Neuronal stem cell (in vitro differentiated cells): ENCODE results near the gene ACACA.

Experiments
- DNase-seq: peaks from one replicate; pipeline ENCODE4 v3.0.0-alpha.2; 2013; ENCODE audit warnings: low spot score
- H2AFZ ChIP-seq: one replicate; pipeline ENCODE4 v1.6.1; 2013; ENCODE audit warnings: mild to moderate bottlenecking, low read length, inconsistent platforms
- H2AK5ac ChIP-seq: 2 replicates; pipeline ENCODE4 v1.6.1; 2013; ENCODE audit warnings: low read depth, mild to moderate bottlenecking, inconsistent platforms, low read length, moderate library complexity, mixed read lengths
- H2BK120ac ChIP-seq: 2 replicates; pipeline ENCODE4 v1.6.1; 2013; ENCODE audit warnings: low read depth, mild to moderate bottlenecking, inconsistent platforms, low read length, moderate library complexity, mixed read lengths
- H2BK12ac ChIP-seq: one replicate; pipeline ENCODE4 v1.6.1; 2013; ENCODE audit warnings: low read length, inconsistent platforms
- H2BK15ac ChIP-seq: 2 replicates; pipeline ENCODE4 v1.6.1; 2013; ENCODE audit warnings: mild to moderate bottlenecking, low read length, inconsistent platforms, mixed read lengths
- H2BK5ac ChIP-seq: one replicate; pipeline ENCODE4 v1.6.1; 2013; ENCODE audit warnings: inconsistent platforms, mild to moderate bottlenecking, low read length, moderate library complexity
- H3K14ac ChIP-seq: one replicate; pipeline ENCODE4 v1.6.1; 2013; ENCODE audit warnings: low read length, inconsistent platforms
- H3K18ac ChIP-seq: 2 replicates; pipeline ENCODE4 v1.6.1; 2013; ENCODE audit warnings: low read length, inconsistent platforms
- H3K23ac ChIP-seq: 2 replicates; pipeline ENCODE4 v1.6.1; 2013; ENCODE audit warnings: low read depth, mild to moderate bottlenecking, mixed read lengths, low read length, inconsistent platforms; ENCODE audit not compliant: poor library complexity
- H3K27ac ChIP-seq: replicated peaks from 3 replicates; pipeline ENCODE4 v1.5.1; 2013; ENCODE audit warnings: low read length, inconsistent platforms
- H3K27me3 ChIP-seq, 3 experiments: 2 replicates each; pipeline ENCODE4 v1.6.1; 2013; ENCODE audit warnings: low read length in 3 of 3, mild to moderate bottlenecking in 2 of 3, inconsistent platforms in 1 of 3, low read depth in 1 of 3, mixed read lengths in 1 of 3, moderate library complexity in 1 of 3; ENCODE audit not compliant: control insufficient read depth in 3 of 3, insufficient read depth in 3 of 3
- H3K36me3 ChIP-seq, 2 donors: replicated peaks in 1 of 2; 2 replicates each; pipeline ENCODE4 v1.6.1; 2013; ENCODE audit warnings: low read length in 2 of 2; ENCODE audit not compliant: control insufficient read depth in 2 of 2, insufficient read depth in 2 of 2
- H3K4ac ChIP-seq: 2 replicates; pipeline ENCODE4 v1.6.1; 2013; ENCODE audit warnings: inconsistent platforms, mild to moderate bottlenecking, low read length, moderate library complexity
- H3K4me1 ChIP-seq, 2 donors: 1 replicate in 1 of 2; 2 replicates in 1 of 2; pipeline ENCODE4 v1.6.1; 2013; ENCODE audit warnings: low read length in 2 of 2, low read depth in 1 of 2; ENCODE audit not compliant: control insufficient read depth in 2 of 2, insufficient read depth in 1 of 2
- H3K4me2 ChIP-seq: one replicate; pipeline ENCODE4 v1.6.1; 2013; ENCODE audit warnings: mild to moderate bottlenecking, low read length, inconsistent platforms; ENCODE audit not compliant: insufficient read depth, poor library complexity, severe bottlenecking
- H3K4me3 ChIP-seq, 2 donors: 2 replicates each; pipeline ENCODE4 v1.5.1; 2013; ENCODE audit warnings: low read length in 2 of 2, mild to moderate bottlenecking in 2 of 2, inconsistent platforms in 1 of 2, moderate library complexity in 1 of 2
- H3K79me1 ChIP-seq: one replicate; pipeline ENCODE4 v1.6.1; 2013; ENCODE audit warnings: low read depth, mild to moderate bottlenecking, inconsistent platforms, low read length, moderate library complexity
- H3K9ac ChIP-seq: one replicate; pipeline ENCODE4 v1.6.1; 2013; ENCODE audit warnings: mild to moderate bottlenecking, low read depth, low read length, inconsistent platforms; ENCODE audit not compliant: poor library complexity
- H3K9me3 ChIP-seq, 2 donors: replicated peaks in 1 of 2; 2 replicates each; pipeline versions ENCODE3 to v1.6.1; 2013; ENCODE audit warnings: low read length in 2 of 2, mild to moderate bottlenecking in 2 of 2, inconsistent platforms in 1 of 2, low read depth in 1 of 2, mixed read lengths in 1 of 2, moderate library complexity in 1 of 2; ENCODE audit not compliant: control insufficient read depth in 2 of 2, insufficient read depth in 1 of 2
- H4K8ac ChIP-seq: one replicate; pipeline ENCODE4 v1.6.1; 2013; ENCODE audit warnings: low read depth, mild to moderate bottlenecking, inconsistent platforms, low read length, moderate library complexity
- H4K91ac ChIP-seq: one replicate; pipeline ENCODE4 v1.6.1; 2013; ENCODE audit warnings: low read length, low read depth, mild to moderate bottlenecking, inconsistent platforms; ENCODE audit not compliant: poor library complexity
- WGBS, 2 donors: extraction: QIAGEN DNeasy Blood & Tissue Kit; methylation state at CpG; one replicate each; pipeline ENCODE4 v1.1.7; 2013; ENCODE audit warnings: missing lambda C conversion rate in 2 of 2, mixed read lengths in 1 of 2; ENCODE audit not compliant: insufficient read length in 2 of 2, insufficient replicate concordance in 1 of 2; ENCODE audit errors: extremely low coverage in 2 of 2; 5-methylcytosine and 5-hydroxymethylcytosine counted together

ACACA gene

DNA sequence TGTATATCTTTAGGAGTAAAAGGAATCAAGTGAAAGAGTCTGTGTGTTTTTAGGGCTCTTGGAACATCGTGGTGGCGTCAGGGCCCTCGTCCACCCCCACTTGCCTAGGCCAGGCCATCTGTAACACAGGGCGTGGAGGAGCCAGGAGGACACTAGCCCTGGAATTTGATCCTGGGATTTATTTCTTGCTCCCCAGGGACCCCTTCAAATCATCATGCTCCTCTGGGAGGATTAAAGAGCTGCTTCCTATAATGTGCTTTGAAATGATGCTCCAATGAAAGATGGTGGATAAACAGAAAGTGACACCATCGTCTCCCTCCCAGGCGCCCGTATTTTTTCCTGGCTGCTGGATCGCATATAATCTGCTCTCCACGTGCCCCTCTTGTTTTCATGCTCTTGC is 344.6 kb downstream of the ACACA start:
- H3K27me3 ChIP-seq: peaks cover 0 to 5% (median 3%) of the 10 kb centered on the region in 3 experiments
- DNase-seq: no peak
- H3K79me1 ChIP-seq: no peaks in the 10 kb centered on the region
- H2BK15ac ChIP-seq: no peak overlapping the region
- H3K9me3 ChIP-seq: no peaks in the 10 kb centered on the region
- H3K4ac ChIP-seq: no peak overlapping the region
- no peak overlapping the region for H4K91ac ChIP-seq
- no peak overlapping the region for H2AK5ac ChIP-seq
- no peak overlapping the region for H2BK5ac ChIP-seq
- no peak overlapping the region for H4K8ac ChIP-seq
- no CpG with 5 or more reads among the region's 9 CpGs for WGBS, 2 donors
- H3K36me3 ChIP-seq: peaks cover 0 to 7% of the 10 kb centered on the region in 2 donors
- no peak overlapping the region for H3K27ac ChIP-seq
- no peak overlapping the region for H3K23ac ChIP-seq
- no peak overlapping the region for H3K4me3 ChIP-seq
- H3K9ac ChIP-seq: no peak overlapping the region
- H3K14ac ChIP-seq: no peak overlapping the region
- peak overlapping the region; percentile 7 for H2AFZ ChIP-seq
- H3K4me1 ChIP-seq: peaks cover 3 to 4% of the 10 kb centered on the region in 2 donors
- no peak overlapping the region for H3K18ac ChIP-seq
- no peak overlapping the region for H2BK120ac ChIP-seq
- H2BK12ac ChIP-seq: no peak overlapping the region
- H3K4me2 ChIP-seq: no peak overlapping the region

DNA sequence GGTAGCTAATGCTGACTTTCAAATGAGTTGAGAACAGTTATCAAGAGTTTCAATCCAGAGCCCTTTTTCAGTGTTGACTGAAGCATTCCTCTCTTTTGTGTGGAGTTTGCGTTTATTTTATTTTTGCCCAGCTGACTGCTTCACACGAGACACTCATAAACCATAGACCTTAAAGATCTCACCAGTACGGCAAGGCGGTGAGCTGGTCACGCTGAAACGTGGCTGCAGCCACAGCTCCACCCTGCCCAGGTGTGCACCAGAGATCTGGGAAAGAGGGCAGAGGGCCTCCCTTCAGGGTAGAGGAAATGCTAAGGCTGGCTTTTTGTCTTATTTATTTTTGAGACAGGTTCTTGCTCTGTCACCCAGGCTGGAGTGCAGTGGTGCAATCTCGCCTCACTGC is 345.7 kb downstream of the ACACA start:
- H4K91ac ChIP-seq: no peak overlapping the region
- no peaks in the 10 kb centered on the region for H3K9me3 ChIP-seq
- no peak overlapping the region for H3K4me2 ChIP-seq
- no peak overlapping the region for H2BK5ac ChIP-seq
- H3K9ac ChIP-seq: no peak overlapping the region
- H2BK15ac ChIP-seq: no peak overlapping the region
- H3K14ac ChIP-seq: no peak overlapping the region
- WGBS, 2 donors: no CpG with 5 or more reads among the region's 7 CpGs
- no peak overlapping the region for H3K27ac ChIP-seq
- no peak overlapping the region for H2AFZ ChIP-seq
- no peak overlapping the region for H4K8ac ChIP-seq
- no peak overlapping the region for H2BK120ac ChIP-seq
- no peak overlapping the region for H3K23ac ChIP-seq
- peaks cover 0 to 5% (median 3%) of the 10 kb centered on the region in 3 experiments for H3K27me3 ChIP-seq
- H3K4ac ChIP-seq: no peak overlapping the region
- H2AK5ac ChIP-seq: no peak overlapping the region
- H3K18ac ChIP-seq: no peak overlapping the region
- no peak for DNase-seq
- peaks cover 5 to 16% of the 10 kb centered on the region in 2 donors for H3K36me3 ChIP-seq
- peaks cover 3% of the 10 kb centered on the region in 2 donors for H3K4me1 ChIP-seq
- no peaks in the 10 kb centered on the region for H3K79me1 ChIP-seq
- no peak overlapping the region for H3K4me3 ChIP-seq
- H2BK12ac ChIP-seq: no peak overlapping the region

DNA sequence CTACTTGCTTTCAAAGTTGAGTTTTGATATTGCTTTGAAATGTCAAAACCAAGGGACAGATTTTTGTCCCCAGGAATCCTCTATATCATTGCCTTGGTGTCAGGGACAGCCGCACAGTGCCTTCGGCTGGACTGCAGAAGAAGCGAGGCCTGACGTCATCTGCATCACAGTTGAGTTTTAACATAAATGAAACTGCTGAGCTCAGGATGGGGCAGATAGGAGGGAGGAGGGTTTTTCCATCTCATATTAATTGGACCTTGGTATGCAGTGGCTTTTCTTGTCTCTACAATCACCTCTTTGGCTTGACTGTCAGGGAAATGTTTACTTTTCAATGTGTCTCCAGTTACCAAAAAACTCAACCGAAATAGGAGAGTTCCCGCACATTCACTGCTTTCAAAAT is 346.5 kb downstream of the ACACA start:
- no peaks in the 10 kb centered on the region for H3K9me3 ChIP-seq
- WGBS, 2 donors: no CpG with 5 or more reads among the region's 6 CpGs
- no peaks in the 10 kb centered on the region for H3K79me1 ChIP-seq
- H3K36me3 ChIP-seq: peaks cover 5 to 16% of the 10 kb centered on the region in 2 donors
- no peak overlapping the region for H4K91ac ChIP-seq
- no peak overlapping the region for H3K27ac ChIP-seq
- no peak for DNase-seq
- H3K27me3 ChIP-seq: no peaks in the 10 kb centered on the region
- no peak overlapping the region for H3K18ac ChIP-seq
- no peak overlapping the region for H3K4ac ChIP-seq
- no peak overlapping the region for H3K23ac ChIP-seq
- H2AK5ac ChIP-seq: no peak overlapping the region
- H4K8ac ChIP-seq: no peak overlapping the region
- H3K14ac ChIP-seq: no peak overlapping the region
- peaks cover 2 to 3% of the 10 kb centered on the region in 2 donors for H3K4me1 ChIP-seq
- no peak overlapping the region for H2BK5ac ChIP-seq
- H3K9ac ChIP-seq: no peak overlapping the region
- H2BK15ac ChIP-seq: no peak overlapping the region
- H3K4me2 ChIP-seq: no peak overlapping the region
- H2BK120ac ChIP-seq: no peak overlapping the region
- no peak overlapping the region for H3K4me3 ChIP-seq
- H2AFZ ChIP-seq: no peak overlapping the region
- H2BK12ac ChIP-seq: no peak overlapping the region

DNA sequence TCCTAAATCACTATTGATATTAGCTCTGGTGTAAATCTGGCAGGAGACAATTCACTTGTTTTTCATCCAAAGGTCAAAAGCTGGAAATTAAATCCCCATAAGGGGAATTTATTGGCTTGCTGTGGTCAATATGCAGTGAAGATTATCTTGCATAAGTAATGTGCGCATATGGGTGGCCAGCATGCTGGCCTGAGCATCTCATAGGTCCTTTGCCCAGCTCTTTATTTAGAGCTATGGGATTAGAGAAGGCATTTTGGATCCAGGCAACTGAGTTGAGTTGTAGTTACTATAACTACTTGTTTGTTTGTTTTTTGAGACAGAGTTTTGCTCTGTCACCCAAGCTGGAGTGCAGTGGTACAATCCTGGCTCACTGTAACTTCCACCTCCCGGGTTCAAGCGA is 347.1 kb downstream of the ACACA start:
- H3K27ac ChIP-seq: no peak overlapping the region
- no peak overlapping the region for H2BK12ac ChIP-seq
- no peak overlapping the region for H2BK15ac ChIP-seq
- no peak overlapping the region for H3K23ac ChIP-seq
- no peak overlapping the region for H3K14ac ChIP-seq
- no peak overlapping the region for H3K4ac ChIP-seq
- WGBS, 2 donors: no CpG with 5 or more reads among the region's 3 CpGs
- H3K4me3 ChIP-seq: no peak overlapping the region
- H3K27me3 ChIP-seq: no peaks in the 10 kb centered on the region
- H3K4me1 ChIP-seq: peaks cover 7% of the 10 kb centered on the region in 2 donors
- no peak overlapping the region for H3K9ac ChIP-seq
- no peak overlapping the region for H4K91ac ChIP-seq
- H3K36me3 ChIP-seq: peaks cover 8 to 21% of the 10 kb centered on the region in 2 donors
- no peak overlapping the region for H4K8ac ChIP-seq
- H3K4me2 ChIP-seq: no peak overlapping the region
- peaks cover 0 to under 1% of the 10 kb centered on the region in 2 donors for H3K9me3 ChIP-seq
- no peak for DNase-seq
- no peak overlapping the region for H2AFZ ChIP-seq
- no peaks in the 10 kb centered on the region for H3K79me1 ChIP-seq
- no peak overlapping the region for H2BK5ac ChIP-seq
- H2BK120ac ChIP-seq: no peak overlapping the region
- H2AK5ac ChIP-seq: no peak overlapping the region
- no peak overlapping the region for H3K18ac ChIP-seq
